Osteoblast (primary cell): ENCODE measurements around the gene SRSF2. TPM values are rescaled to one million over a fixed set of nuclear protein-coding genes. Genes with fewer than 3 reads are reported as not detected.

Experiments used
- DNase-seq: peaks from one replicate; pipeline ENCODE4 v3.0.0; 2011; ENCODE audit warnings: low spot score, mixed read lengths; ENCODE audit not compliant: insufficient read length; ENCODE audit errors: missing footprints
- H2AFZ ChIP-seq: 2 replicates; pipeline ENCODE4 v1.6.0; 2011; ENCODE audit warnings: mild to moderate bottlenecking, low read length
- H3K27ac ChIP-seq: 2 replicates; pipeline ENCODE4 v1.5.1; 2011; ENCODE audit warnings: mild to moderate bottlenecking, low read depth, low read length, moderate library complexity
- H3K27me3 ChIP-seq: 2 replicates; pipeline ENCODE4 v1.6.0; 2012; ENCODE audit warnings: mild to moderate bottlenecking, control low read depth, inconsistent platforms, low read length, moderate library complexity; ENCODE audit not compliant: insufficient read depth
- H3K36me3 ChIP-seq: 2 replicates; pipeline ENCODE4 v1.5.1; 2011; ENCODE audit warnings: mild to moderate bottlenecking, low read length, control low read depth, moderate library complexity; ENCODE audit not compliant: insufficient read depth
- H3K4me1 ChIP-seq: 2 replicates; pipeline ENCODE4 v1.5.1; 2011; ENCODE audit warnings: mild to moderate bottlenecking, low read length, control low read depth, moderate library complexity; ENCODE audit not compliant: insufficient read depth
- H3K4me2 ChIP-seq: 2 replicates; pipeline ENCODE4 v1.6.0; 2011; ENCODE audit warnings: mild to moderate bottlenecking, low read length; ENCODE audit not compliant: insufficient read depth
- H3K4me3 ChIP-seq: fragments of 200-600 bp; sonication (generic); 3 replicates; pipeline ENCODE4 v1.5.1; 2012; ENCODE audit warnings: mild to moderate bottlenecking, low read length, inconsistent platforms; ENCODE audit not compliant: insufficient read depth
- H3K79me2 ChIP-seq: 2 replicates; pipeline ENCODE4 v1.6.0; 2012; ENCODE audit warnings: mild to moderate bottlenecking, low read length, control low read depth, inconsistent platforms; ENCODE audit not compliant: insufficient read depth
- H3K9me3 ChIP-seq: 2 replicates; pipeline ENCODE4 v1.5.1; 2011; ENCODE audit warnings: low read depth, low read length, control low read depth
- H4K20me1 ChIP-seq: 2 replicates; pipeline ENCODE4 v1.6.0; 2012; ENCODE audit warnings: mild to moderate bottlenecking, low read length, control low read depth; ENCODE audit not compliant: insufficient read depth
- CTCF ChIP-seq: IDR thresholded peaks from 2 replicates; pipeline ENCODE4 v1.5.1; 2011; ENCODE audit warnings: mild to moderate bottlenecking, low read depth, low read length, moderate library complexity; ENCODE audit errors: extremely low read depth
- total RNA-seq: library from RNA; depleted of rRNA; stranded (reverse); fragments of >200 nt; gene quantifications from 2 replicates; pipeline ENCODE4 v1.2.3, GENCODE V29; 2012

Gene SRSF2
- total RNA-seq, 1 donor = 102 TPM

- peaks cover 23% of the 10 kb centered on the region for H3K36me3 ChIP-seq
- H3K27ac ChIP-seq = no peak overlapping the region
- H4K20me1 ChIP-seq = no peaks in the 10 kb centered on the region
- TF ChIP-seq CTCF = no peak
- no peaks in the 10 kb centered on the region for H3K9me3 ChIP-seq
- H3K4me3 ChIP-seq = no peak overlapping the region
- no peak overlapping the region for H2AFZ ChIP-seq
- no peak overlapping the region for H3K4me2 ChIP-seq
- DNase-seq = no peak
- no peaks in the 10 kb centered on the region for H3K79me2 ChIP-seq
- H3K4me1 ChIP-seq = no peaks in the 10 kb centered on the region
- H3K27me3 ChIP-seq = no peaks in the 10 kb centered on the region
Measured at GRCh38 chr17:76757256-76757655, 20.1 kb upstream of the SRSF2 start.

- H3K4me2 ChIP-seq = no peak overlapping the region
- no peaks in the 10 kb centered on the region for H4K20me1 ChIP-seq
- no peaks in the 10 kb centered on the region for H3K4me1 ChIP-seq
- no peak overlapping the region for H3K27ac ChIP-seq
- H2AFZ ChIP-seq = no peak overlapping the region
- H3K27me3 ChIP-seq = no peaks in the 10 kb centered on the region
- no peaks in the 10 kb centered on the region for H3K9me3 ChIP-seq
- no peak overlapping the region for H3K4me3 ChIP-seq
- H3K79me2 ChIP-seq = no peaks in the 10 kb centered on the region
- H3K36me3 ChIP-seq = peaks cover 23% of the 10 kb centered on the region
- no peak for TF ChIP-seq CTCF
- no peak for DNase-seq
Measured at GRCh38 chr17:76755285-76755684, 18.2 kb upstream of the SRSF2 start.

GRCh38 chr17:76753061-76753961, 16.2 kb upstream of the SRSF2 start:
- H3K27ac ChIP-seq = no peak overlapping the region
- no peaks in the 10 kb centered on the region for H3K79me2 ChIP-seq

More at GRCh38 chr17:76753061-76753961, 16.2 kb upstream of the SRSF2 start:
- TF ChIP-seq CTCF = no peak
- Histone ChIP-seq H3K27me3 (no peaks in the 10 kb centered on the region), H3K4me2 (no peak overlapping the region), H3K9me3 (no peaks in the 10 kb centered on the region), H3K4me1 (no peaks in the 10 kb centered on the region), H4K20me1 (no peaks in the 10 kb centered on the region), H3K36me3 (peaks cover 19% of the 10 kb centered on the region), H2AFZ (no peak overlapping the region), H3K4me3 (no peak overlapping the region)
- no peak for DNase-seq
